Gastroesophageal sphincter (tissue), 4 donors: Measurements from ENCODE around the gene XYLT1. TPM values are rescaled to one million over a fixed set of nuclear protein-coding genes. Genes with fewer than 3 reads are reported as not detected.

ENCODE experiments used
- ATAC-seq: fragments of 150-250 bp; one replicate; pipeline ENCODE4 v1.9.1; 2016; ENCODE audit warnings: mild to moderate bottlenecking, moderate library complexity
- H3K27ac ChIP-seq, 4 donors: fragments of 200-600 bp; sonication (generic) in 3 of 4; 1 replicate in 3 of 4; 2 replicates in 1 of 4; pipeline ENCODE4 v1.5.1; 2016 to 2019
- H3K27me3 ChIP-seq: fragments of 200-600 bp; sonication (generic); one replicate; pipeline ENCODE4 v1.5.1; 2019
- H3K36me3 ChIP-seq, 2 donors: fragments of 200-600 bp; sonication (generic); one replicate each; pipeline ENCODE4 v1.5.1; 2019; ENCODE audit warnings: control low read depth in 1 of 2
- H3K4me1 ChIP-seq, 3 donors: fragments of 200-600 bp; sonication (generic); 1 replicate in 2 of 3; 2 replicates in 1 of 3; pipeline ENCODE4 v1.5.1; 2016 to 2019; ENCODE audit warnings: control low read depth in 2 of 3
- H3K4me3 ChIP-seq, 2 donors: fragments of 200-600 bp; sonication (generic); one replicate each; pipeline ENCODE4 v1.5.1; 2019; ENCODE audit warnings: mild to moderate bottlenecking in 1 of 2, moderate library complexity in 1 of 2
- H3K9me3 ChIP-seq, 3 donors: fragments of 200-600 bp; sonication (generic); one replicate each; pipeline ENCODE4 v1.5.1; 2017 to 2019; ENCODE audit warnings: control low read depth in 2 of 3
- EP300 ChIP-seq: sonication (generic); formaldehyde crosslinking; IDR thresholded peaks from one replicate; pipeline ENCODE4 v1.6.1; 2017; ENCODE audit warnings: antibody characterized with exemption, mild to moderate bottlenecking
- POLR2A ChIP-seq, 2 donors: fragments of 450-650 bp; IDR thresholded peaks; one replicate each; pipeline ENCODE4 v1.6.1; 2017; ENCODE audit warnings: antibody characterized with exemption in 2 of 2, mild to moderate bottlenecking in 2 of 2, moderate library complexity in 1 of 2
- POLR2AphosphoS5 ChIP-seq: sonication (generic); formaldehyde crosslinking; IDR thresholded peaks from one replicate; pipeline ENCODE4 v1.6.1; 2017; ENCODE audit warnings: antibody characterized with exemption
- WGBS, 2 donors: methylation state at CpG; one replicate each; pipeline ENCODE4 v1.1.5; 2018; ENCODE audit warnings: low coverage in 1 of 2; 5-methylcytosine and 5-hydroxymethylcytosine counted together
- total RNA-seq, 4 donors: library from RNA; depleted of rRNA; stranded (reverse); fragments of >200 nt; gene quantifications; one replicate each; pipeline ENCODE4 v1.1.0, GENCODE V29; 2016
- TF ChIP-seq, protein P1 (sequence below), 4 experiments: fragments of 200-600 bp in 2 of 4; fragments of 450-650 bp in 2 of 4; sonication (generic) in 1 of 4; IDR thresholded peaks; one replicate each; pipeline ENCODE4 v1.5.1; 2017 to 2019; ENCODE audit warnings: antibody characterized with exemption in 4 of 4, mild to moderate bottlenecking in 2 of 4, moderate library complexity in 2 of 4

XYLT1 gene
- total RNA-seq, 4 donors from 2014 or later, result 19.1 to 51.6 (median 23.7) TPM

GRCh38 chr16:17270111-17270510, 200.6 kb downstream of the XYLT1 start:
- TF ChIP-seq EP300 (no peak), POLR2AphosphoS5 (no peak), POLR2A (IDR thresholded peaks at IDR 0.05) (no peak)
- TF ChIP-seq, protein P1, sequence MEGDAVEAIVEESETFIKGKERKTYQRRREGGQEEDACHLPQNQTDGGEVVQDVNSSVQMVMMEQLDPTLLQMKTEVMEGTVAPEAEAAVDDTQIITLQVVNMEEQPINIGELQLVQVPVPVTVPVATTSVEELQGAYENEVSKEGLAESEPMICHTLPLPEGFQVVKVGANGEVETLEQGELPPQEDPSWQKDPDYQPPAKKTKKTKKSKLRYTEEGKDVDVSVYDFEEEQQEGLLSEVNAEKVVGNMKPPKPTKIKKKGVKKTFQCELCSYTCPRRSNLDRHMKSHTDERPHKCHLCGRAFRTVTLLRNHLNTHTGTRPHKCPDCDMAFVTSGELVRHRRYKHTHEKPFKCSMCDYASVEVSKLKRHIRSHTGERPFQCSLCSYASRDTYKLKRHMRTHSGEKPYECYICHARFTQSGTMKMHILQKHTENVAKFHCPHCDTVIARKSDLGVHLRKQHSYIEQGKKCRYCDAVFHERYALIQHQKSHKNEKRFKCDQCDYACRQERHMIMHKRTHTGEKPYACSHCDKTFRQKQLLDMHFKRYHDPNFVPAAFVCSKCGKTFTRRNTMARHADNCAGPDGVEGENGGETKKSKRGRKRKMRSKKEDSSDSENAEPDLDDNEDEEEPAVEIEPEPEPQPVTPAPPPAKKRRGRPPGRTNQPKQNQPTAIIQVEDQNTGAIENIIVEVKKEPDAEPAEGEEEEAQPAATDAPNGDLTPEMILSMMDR (IDR thresholded peaks at IDR 0.05), result no peak
- peak overlapping the region in 3 of 4 donors; percentile 59 to 79 (median 61) for H3K27ac ChIP-seq
- peaks cover 0 to 41% (median 12%) of the 10 kb centered on the region in 3 donors for H3K4me1 ChIP-seq
- no peaks in the 10 kb centered on the region for H3K9me3 ChIP-seq
- WGBS, 2 donors, result no CpG with 5 or more reads among the region's 3 CpGs
- no peak for ATAC-seq
- no peaks in the 10 kb centered on the region for H3K36me3 ChIP-seq
- H3K27me3 ChIP-seq, result no peaks in the 10 kb centered on the region
- H3K4me3 ChIP-seq, result no peak overlapping the region

GRCh38 chr16:17269439-17269838, 201.3 kb downstream of the XYLT1 start:
- Histone ChIP-seq H3K9me3 (no peaks in the 10 kb centered on the region), H3K36me3 (no peaks in the 10 kb centered on the region), H3K27ac (peak overlapping the region in 2 of 4 donors; percentile 36 to 79), H3K4me1 (peaks cover 0 to 41% (median 12%) of the 10 kb centered on the region in 3 donors), H3K4me3 (no peak overlapping the region), H3K27me3 (no peaks in the 10 kb centered on the region)
- ATAC-seq, result peak; percentile 17
- WGBS, 2 donors, result no CpG with 5 or more reads among the region's 2 CpGs
- TF ChIP-seq POLR2AphosphoS5 (no peak), EP300 (no peak), POLR2A (IDR thresholded peaks at IDR 0.05) (no peak)
- TF ChIP-seq, protein P1 (IDR thresholded peaks at IDR 0.05), result no peak

DNA sequence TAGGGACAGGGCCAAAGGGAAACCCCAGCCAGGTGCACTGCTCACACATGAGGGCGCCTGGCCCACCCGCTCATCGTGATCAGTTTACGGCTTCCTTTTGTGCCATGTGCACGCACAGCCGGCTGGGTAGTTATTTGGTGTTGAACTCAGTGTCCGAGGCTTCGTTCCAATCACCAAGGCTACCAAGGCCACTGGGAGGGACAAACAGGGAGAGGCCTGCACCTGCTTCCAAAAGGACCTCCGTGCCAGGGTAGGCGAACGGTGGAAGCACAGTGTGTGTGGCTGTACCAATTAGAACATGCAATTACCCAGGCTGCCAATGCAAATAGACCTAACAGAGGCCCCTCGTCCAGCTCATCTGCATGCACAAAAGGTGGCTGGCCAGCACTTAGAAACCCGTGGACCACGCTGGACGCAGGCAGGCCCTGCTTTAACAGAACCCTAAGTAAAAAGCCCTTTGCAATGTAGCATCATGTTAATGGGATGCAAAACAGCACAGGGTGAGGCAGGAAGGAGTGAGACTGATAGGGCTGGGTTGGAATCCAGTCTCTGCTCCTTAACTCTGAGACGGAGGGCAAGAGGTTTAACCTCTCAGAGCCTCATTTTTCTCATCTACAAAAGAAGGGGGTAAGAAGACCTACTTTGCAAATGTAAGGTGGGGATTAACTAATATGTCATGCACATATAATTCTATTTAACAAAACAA, 204.0 kb downstream of the XYLT1 start:
- TF ChIP-seq EP300, result no peak
- TF ChIP-seq POLR2A (IDR thresholded peaks at IDR 0.05), result no peak
- TF ChIP-seq, protein P1 (IDR thresholded peaks at IDR 0.05), result no peak
- no peak for TF ChIP-seq POLR2AphosphoS5
- ATAC-seq, result no peak
- Histone ChIP-seq H3K4me1 (peaks cover 0 to 30% (median 11%) of the 10 kb centered on the region in 3 donors), H3K4me3 (no peak overlapping the region), H3K27me3 (no peaks in the 10 kb centered on the region), H3K9me3 (no peaks in the 10 kb centered on the region), H3K27ac (no peak overlapping the region), H3K36me3 (no peaks in the 10 kb centered on the region)
- WGBS, 2 donors, result 83 to 100% methylated on average over 1 of the region's 16 CpGs

DNA sequence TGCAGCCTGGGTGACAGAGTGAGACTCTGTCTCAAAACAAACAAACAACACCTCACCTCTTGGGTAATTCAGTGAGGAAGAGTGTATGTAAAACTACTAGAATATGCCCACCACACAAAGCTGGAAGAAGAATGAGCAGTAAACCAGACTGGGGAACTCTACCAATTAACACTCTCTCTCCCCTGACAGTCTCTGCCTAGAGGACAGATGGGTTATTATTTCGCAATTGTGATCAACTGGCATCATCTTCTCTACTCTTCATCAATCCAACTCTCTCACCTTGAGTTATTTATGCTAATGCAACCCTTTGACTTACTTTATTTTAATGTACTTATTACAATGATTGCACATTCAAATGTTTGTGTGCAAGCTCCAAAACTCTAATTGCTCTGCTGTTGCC, 205.6 kb downstream of the XYLT1 start:
- H3K9me3 ChIP-seq, result no peaks in the 10 kb centered on the region
- H3K36me3 ChIP-seq, result no peaks in the 10 kb centered on the region
- ATAC-seq, result no peak
- H3K27me3 ChIP-seq, result no peaks in the 10 kb centered on the region
- H3K27ac ChIP-seq, result no peak overlapping the region
- WGBS, 2 donors, result 92 to 100% methylated on average over 1 of the region's 1 CpG
- no peak overlapping the region for H3K4me3 ChIP-seq
- H3K4me1 ChIP-seq, result peaks cover 0 to 14% (median 2%) of the 10 kb centered on the region in 3 donors
- TF ChIP-seq, protein P1 (IDR thresholded peaks at IDR 0.05), result no peak
- no peak for TF ChIP-seq POLR2AphosphoS5
- TF ChIP-seq EP300, result no peak
- TF ChIP-seq POLR2A (IDR thresholded peaks at IDR 0.05), result no peak
